HG03095 (cell line): ENCODE results near the gene FNIP1.
"Not testable (repeated sequence)": the region's sequence is repeated elsewhere in the genome, so short reads cannot be mapped to it uniquely, and the experiment has no call there.

Source experiments
- ATAC-seq: cut with Tn5 transposase; IDR thresholded peaks from one replicate; pipeline ENCODE4 v1.9.1; 2021; ENCODE audit warnings: moderate library complexity; ENCODE audit not compliant: unreplicated experiment

The FNIP1 gene

DNA sequence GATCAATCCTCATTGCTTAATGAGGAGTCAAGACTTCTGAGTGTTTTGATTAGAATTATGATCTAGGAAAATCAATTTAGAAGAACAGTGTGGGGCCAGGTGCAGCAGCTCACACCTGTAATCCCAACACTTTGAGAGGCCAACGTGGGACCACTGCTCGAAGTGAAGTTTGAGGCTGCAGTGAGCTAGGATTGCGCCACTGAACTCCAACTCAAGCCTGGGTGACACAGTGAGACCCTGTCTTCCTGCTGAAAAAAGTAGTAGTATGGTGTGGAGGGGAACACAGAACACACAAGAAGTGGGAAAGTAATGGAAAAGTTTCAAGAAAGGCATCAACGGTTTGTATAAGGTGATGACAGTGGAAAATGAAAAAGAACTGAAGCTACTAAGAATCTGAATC, 9.1 kb downstream of the FNIP1 start:
- ATAC-seq, result no peak

DNA sequence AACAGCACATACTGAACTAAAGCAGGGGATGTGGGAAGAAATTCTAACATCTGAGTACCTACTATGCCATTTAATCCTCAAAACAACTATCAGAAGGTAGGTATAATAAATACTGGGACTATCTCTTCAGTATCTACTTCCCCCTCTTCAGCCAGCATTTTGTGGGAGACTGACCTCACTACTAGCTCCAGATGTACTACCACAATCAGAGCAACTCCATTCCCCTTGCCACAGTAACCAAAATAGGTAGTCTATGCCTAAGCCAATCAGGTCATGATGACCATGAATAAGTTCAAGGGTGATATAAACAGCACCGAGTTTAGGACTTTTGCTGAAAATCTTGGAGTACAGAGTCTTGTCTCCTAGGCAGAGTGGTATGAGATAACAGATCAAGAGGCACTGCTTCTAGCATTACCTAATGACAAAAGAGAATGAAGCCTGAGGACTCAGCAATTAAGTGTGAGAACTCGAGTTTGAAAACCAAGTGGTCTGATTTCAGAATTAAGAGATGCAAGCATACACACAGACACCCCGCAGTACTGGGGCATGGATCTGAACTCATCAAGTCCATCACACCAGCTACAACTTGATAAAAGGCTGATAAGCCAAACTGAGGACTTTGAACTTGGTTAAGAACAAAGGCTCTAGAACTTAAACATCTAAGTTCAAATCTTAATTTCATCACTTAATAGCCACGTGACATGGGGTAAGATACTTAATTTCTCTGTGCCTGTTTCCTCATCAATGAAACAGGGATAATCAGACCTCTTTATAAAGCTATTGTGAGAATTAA, 9.7 kb downstream of the FNIP1 start:
- no peak for ATAC-seq

DNA sequence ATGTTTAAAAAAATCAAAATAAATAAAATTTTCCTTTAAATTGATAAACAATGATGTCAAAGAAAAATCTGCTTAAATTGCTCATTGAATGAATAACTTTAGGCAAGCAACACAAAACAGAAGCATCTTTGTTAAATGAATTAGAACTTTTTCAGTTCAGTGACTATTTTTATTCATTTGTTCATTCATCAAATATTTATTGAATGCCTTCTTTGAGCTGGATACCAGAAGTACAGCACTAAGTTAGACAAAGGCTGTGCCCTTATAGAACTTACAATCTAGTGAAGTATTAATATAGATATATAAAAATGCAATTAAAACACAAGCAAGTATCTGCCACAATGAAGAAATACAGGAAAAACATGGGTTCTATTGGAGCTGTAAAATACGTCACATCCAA, 10.8 kb downstream of the FNIP1 start:
- ATAC-seq, result no peak

DNA sequence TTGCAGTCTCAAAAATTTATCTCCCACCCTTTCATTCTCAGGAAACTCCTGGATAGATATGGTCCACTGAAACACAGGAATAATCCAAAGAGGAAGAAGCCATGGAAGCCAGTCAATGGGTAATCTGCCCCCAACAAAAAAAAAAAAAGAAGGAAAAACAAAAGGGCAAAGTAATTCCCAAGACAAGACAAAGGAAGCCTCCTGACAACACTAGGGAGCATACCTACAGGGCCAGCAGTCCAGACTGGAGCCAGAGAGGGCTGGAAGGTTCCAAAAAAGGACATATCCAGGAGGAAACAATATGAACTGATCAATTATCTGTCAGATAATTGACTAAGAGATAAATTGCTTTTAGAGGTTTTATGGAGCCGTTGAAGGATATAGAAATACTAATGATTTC, 12.9 kb downstream of the FNIP1 start:
- no peak for ATAC-seq

DNA sequence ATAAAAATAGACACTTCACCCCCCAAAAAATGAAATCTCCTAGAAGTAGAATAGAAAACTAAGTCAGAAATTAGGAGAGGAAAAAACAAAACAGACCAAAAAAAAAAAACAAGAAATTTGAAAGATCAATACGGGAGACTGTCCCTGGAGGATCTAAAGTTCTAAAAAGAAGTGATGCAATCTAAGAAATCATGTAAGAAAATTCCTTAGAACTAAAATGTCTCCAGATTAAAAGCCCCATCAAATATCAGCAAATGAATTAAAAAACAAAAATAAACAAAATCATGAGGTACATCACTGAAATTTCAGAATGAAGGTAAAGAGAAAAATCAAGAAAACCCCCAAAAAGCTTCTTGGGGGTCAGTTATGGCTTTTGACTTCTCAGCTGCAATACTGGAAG, 13.5 kb downstream of the FNIP1 start:
- ATAC-seq, result no peak

DNA sequence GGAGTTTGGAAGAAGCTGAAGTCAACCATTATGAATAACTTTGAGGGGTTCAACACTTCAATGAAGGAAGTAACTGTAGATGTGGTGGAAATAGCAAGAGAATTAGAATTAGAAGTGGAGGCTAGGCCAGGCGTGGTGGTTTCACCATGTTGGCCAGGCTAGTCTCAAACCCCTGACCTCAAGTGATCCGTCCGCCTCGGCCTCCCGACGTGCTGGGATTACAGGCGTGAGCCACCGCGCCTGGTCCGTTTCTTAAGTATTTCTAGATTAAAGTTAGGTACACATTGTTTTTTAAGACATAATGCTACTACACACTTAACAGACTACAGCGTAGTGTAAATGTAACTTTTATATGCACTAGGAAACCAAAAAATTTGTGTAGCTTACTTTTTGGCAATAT, 14.1 kb downstream of the FNIP1 start:
- no peak for ATAC-seq

DNA sequence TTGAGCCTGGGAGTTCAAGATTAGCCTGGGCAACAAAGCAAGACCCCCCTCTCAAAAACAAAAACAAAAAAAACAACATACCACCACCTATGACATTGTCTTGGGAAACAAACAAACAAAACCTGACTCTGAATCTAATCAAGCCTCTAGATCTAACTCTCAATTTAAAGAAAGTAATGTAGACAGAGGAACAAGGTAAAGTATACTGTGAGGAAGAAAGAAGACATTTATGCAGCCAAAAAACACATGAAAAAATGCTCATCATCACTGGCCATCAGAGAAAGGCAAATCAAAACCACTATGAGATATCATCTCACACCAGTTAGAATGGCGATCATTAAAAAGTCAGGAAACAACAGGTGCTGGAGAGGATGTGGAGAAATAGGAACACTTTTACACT, 18.7 kb downstream of the FNIP1 start:
- ATAC-seq, result not testable (repeated sequence)

DNA sequence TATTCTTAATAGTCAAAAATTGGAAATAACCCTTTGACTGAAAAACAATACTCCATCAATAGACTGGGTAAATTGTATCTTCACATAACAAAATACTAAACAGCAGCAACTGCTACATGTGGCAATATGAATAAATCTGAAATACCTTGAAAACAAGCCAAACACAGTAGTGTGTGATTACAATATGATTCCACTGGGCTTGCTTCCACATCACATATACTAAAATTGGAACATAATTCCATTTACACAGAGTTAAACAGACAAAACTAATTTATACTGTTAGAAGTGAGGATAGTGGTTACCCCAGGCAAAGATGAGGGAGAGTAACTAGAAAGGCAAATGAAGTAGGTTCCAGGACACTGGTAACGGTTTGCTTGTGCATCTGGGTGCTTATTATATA, 20.4 kb downstream of the FNIP1 start:
- no peak for ATAC-seq

DNA sequence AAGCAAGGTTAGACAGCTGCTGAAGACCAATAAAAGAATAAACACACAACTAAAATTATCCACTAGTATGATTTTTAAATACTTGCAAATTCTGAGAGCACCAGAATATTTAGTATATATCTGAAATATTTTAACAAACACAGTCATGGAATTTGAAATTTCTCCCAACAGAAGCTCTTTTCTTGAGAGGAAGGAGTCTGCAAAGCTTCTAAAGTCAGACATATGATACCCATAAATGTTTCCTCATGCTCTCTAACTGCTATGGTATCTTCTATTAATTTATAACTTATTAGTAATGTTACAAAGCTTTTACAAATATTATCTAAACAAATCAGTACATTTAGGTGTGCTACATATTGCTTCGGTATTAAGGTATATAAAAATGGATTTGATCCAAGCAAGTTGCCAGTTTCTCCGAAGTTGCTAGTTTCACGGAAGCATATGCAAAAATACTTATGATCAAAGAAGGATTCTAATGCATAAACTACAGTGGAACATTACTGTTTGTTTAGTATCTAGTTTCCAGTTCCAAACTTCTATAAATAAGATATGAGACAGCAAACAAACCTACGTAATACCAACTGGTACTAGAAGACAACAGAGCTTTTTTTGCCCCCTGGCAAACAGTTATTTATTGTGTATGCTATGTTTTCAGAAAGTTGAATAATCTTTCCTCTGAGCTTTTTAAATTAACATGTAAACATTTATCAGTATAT, 22.0 kb downstream of the FNIP1 start:
- ATAC-seq, result no peak

DNA sequence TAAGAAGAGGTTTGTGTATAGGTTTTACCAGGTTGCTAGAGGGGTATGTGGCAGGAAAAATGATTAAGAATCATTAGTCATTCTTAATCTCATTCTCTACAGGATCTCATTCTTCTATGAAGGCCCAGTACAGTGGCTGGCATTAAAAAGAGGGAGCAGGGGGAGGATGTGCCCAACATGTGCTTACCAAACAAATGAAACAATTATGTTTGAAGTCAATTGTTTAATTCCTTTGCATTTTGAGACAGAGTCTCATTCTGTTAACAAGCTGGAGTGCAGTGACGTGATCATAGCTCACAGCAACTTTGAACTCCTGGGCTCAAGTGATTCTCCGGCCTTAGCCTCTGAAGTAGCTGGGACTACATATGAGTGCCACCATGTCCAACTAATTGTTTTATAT, 23.0 kb downstream of the FNIP1 start:
- no peak for ATAC-seq

DNA sequence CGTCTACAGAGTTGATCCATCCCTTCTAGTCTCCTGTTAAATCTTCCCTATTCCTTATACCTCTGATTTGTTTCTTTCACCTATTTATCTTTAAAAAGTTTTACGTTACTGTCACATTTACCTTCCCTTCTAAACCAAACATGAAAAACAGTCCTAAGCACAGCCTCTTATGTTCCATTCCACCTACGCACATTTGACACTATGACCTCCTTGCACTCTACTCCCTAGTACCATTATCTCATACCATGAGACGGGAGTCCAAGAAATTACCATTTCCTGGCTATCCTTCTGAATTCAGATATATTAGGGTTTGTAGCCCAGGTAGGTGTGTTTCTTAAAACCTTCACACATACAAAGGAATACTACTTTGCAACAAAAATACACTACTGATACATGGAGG, 25.1 kb downstream of the FNIP1 start:
- no peak for ATAC-seq

DNA sequence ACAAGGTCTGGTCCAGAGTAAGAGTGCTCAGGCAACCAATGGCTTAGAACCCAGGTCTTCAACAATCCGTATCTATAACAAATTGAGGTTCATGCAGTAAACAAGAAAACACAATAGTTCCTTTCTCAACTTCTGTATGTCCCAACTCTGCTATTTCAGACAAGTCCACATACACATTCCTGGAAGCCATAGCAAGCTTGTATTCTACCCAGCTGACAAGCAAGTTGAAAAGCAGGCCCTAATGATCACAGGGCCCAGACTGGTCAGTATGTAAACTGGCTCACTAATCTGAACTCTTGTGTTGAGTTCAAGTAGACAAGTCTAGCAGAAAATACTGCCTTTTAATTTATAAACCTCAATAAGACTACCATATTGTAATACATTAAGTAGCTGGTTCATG, 26.9 kb downstream of the FNIP1 start:
- no peak for ATAC-seq

DNA sequence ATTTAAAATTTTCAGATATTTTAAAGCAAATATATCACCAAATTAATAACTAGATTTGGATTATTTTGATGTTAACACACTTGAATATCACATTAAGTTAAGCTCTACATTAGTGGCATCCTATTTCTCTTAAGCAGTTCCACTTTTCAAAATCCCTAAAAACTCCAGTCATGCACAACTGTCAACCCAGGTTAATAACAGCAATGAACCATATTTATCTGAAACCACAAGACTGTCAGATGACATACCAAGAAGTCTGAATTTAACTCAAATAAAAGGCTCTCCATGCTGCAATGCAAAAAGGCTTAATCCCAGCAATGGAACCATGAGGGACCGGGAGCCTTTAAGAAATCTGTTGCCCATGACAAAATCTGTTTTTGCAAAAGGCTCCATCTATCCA, 27.5 kb downstream of the FNIP1 start:
- no peak for ATAC-seq

DNA sequence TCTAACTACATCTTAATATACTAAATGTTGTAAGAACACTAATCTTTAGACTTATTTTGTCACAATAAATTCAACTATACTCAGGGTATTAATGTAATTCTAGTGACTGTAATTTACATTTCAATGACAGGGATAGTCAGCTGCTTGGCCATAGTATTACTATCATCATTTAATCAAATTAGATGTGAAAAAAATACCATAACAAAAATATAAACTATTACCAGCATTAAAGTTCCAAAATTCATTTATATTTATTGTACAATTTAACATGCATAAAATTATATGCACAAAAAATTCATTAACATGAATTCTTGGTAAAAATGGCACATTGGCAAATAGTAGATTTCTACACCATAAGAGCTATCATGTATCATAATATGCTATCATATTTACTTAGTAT, 28.9 kb downstream of the FNIP1 start:
- no peak for ATAC-seq

DNA sequence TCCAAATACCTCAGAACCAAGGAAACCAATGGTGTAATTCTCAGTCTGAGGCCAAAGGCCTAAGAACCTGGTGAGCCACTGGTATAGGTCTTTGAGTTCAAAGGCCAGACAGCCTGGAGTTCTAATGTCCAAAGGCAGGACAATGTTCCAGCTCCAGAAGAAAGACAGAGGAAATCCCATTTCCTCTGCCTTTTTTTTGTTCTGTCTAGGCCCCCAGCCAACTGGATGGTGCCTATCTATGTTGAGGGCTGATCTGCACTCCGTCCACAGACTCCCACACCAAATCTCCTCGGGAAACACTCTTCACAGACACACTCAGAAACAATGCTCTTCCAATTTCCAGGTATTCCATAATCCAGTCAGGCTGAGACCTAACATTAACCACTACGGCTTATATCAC, 30.1 kb downstream of the FNIP1 start:
- ATAC-seq, result no peak

DNA sequence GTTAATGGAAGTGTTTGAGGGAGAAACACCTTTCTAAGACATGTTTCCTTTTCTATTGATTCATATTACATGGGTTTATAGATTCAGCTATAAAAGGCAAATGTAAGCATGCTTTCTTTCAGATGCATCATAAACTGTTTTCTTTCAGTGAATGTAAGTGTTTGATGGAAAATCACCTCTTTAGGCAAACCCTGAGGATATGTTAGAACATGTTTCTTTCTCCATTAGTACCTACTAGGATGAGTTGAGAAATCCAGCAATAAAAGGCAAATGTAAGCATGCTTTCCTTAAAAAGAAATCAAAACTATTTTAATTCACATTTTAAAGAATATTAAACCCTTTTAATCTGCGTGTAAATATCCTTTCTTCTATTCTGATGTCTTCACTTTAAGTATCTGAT, 31.6 kb downstream of the FNIP1 start:
- ATAC-seq, result no peak

DNA sequence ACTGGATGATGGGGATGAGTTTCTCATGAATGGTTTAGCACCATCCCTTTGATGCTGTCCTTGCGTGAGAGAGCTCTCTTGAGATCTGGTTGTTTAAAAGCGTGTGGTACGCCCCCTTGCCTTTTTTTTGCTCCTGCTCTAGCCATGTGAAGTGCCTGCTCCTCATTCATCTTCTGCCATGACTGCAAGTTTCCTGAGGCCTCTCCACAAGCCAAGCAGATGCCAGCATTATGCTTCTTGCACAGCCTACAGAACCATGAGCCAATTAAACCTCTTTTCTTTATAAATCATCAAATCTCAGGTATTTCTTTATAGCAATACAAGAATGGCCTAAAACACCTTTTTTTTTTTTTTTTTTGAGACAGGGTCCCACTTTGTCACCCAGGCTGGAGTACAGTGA, 32.8 kb downstream of the FNIP1 start:
- no peak for ATAC-seq

DNA sequence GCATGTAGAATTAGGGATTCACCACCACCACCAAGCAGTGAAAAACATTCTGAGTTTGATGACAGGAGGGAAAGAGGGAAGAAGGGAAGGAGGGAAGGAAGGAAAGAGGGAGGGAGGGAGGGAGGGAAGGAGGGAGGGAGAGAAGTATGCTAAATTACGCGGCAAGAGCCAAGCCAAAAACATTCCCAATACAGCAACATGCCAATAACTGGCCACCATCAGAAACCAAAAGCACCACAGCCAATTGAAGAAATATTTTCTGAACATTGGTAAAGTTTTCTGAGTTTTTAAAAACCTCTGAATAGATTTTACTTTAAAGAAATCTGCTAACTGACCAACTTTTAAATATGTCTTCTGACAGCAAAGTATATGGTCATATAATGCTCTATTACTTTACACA, 36.0 kb downstream of the FNIP1 start:
- ATAC-seq, result no peak

DNA sequence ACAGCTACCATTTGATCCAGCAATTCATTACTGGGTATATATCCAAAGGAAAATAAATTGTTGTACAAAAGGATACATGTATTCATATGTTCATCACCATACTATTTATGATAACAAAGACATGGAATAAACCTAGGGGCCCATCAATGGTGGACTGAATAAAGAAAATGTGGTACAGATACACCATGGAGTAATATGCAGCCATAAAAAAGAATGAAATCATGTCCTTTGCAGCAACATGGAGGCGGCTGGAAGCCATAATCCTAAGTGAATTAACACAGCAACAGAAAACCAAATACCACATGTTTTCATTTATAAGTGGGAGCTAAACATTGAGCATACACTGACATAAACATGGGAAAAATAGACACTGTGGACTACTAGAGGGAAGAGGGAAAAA, 37.1 kb downstream of the FNIP1 start:
- ATAC-seq, result no peak

DNA sequence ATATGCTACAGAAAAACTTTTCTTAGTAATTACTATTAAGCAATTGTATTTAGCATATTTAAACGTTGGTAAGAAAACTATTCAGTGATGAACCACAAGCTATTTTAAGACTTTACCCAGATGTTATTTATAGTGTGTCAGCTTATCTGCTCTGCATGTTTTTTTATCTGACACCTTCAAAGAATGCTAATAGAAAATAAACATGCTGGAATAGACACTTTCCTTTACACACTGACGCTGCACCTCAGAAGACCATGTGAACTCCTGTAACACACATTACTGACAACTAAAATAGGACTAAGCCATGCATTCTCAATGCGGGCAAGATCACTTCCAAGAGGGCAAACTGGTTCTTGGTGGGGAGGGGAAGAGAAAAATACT, 38.3 kb downstream of the FNIP1 start:
- ATAC-seq, result no peak

DNA sequence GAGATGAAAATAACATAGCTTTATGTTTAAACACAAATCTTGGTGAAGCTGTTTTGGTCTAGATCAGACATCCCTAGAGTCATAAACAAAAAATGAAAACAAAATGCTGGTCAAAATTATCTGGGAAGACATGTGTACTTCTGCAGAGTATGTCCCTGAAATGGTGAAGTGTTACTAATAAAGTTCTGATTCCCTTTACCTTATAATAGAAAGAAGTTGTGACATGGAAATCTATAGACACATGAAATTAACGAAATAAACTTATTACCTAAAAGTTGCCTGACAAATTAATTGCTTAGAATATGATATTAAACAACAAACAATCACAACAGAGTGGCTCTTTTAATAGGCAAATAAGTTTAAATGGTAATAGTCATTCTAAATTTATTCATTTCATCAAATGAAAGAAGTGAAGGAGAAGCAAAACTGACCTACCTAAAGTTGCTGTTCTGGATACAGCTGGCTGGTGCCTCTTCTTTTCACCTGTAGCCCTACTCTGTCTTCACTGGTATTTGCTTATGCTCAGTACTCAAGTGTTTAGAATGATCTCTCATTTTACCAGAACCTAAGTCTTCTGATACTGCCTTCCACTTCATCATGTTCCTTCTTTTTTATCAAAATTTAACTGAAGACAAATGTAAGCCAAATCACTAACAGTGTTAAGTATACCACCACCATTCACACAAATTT, 38.8 kb downstream of the FNIP1 start:
- no peak for ATAC-seq

DNA sequence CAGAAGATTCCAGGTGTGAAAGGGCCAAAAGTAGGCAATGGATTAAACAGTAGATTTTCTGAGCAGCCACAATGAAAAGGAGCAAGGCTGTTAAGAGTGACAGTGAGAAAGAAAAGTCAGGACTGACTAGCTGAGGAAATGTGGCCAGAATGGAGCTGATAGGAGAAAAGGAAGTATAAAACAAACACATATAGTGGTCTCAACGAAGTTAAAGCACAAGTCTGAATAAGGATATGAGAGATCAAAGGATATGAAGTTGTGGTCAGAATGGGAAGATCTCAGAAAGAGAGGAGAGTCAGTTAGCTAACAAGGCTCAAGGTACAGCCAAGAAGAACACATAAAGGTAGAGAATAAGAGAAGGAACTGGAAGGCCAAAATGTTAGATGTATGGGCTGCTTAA, 39.9 kb downstream of the FNIP1 start:
- ATAC-seq, result no peak
